IMR-90 (cell line): ENCODE results near the gene FRAS1. TPM values are rescaled to one million over a fixed set of nuclear protein-coding genes. Genes with fewer than 3 reads are reported as not detected.

Source experiments
- ATAC-seq: fragments of 200-7000 bp; cut with Tn5 transposase; 2 replicates; pipeline ENCODE4 v1.9.1; 2020; ENCODE audit warnings: low read depth, mild to moderate bottlenecking, moderate library complexity
- BruUV-seq: library from RNA; stranded (reverse); fragments of 400-500 nt; replicated peaks from 2 replicates; lab custom pipeline; 2021; lab: Mats Ljungman, UMichigan
- CTCF ChIA-PET: fragments of 300-600 bp; formaldehyde crosslinking; extraction: SDS; loops from one replicate; lab custom pipeline; 2021; ENCODE audit warnings: antibody characterized with exemption; lab: Yijun Ruan, JAX
- POLR2A ChIA-PET: fragments of 300-600 bp; sonication (Branson Sonifier 250); formaldehyde crosslinking; loops from one replicate; lab custom pipeline; 2022; ENCODE audit warnings: antibody characterized with exemption; ENCODE audit not compliant: unreplicated experiment; lab: Charles Lee
- DNase-seq: peaks from one replicate; pipeline ENCODE4 v3.0.0; 2013
- H2AFZ ChIP-seq: replicated peaks from 2 replicates; pipeline ENCODE3; 2013; ENCODE audit warnings: low read length, mild to moderate bottlenecking; ENCODE audit not compliant: poor library complexity
- H2AK5ac ChIP-seq: 2 replicates; pipeline ENCODE4 v1.6.1; 2013; ENCODE audit warnings: low read depth, low read length, inconsistent platforms
- H2AK9ac ChIP-seq: replicated peaks from 2 replicates; pipeline ENCODE3; 2013; ENCODE audit warnings: mild to moderate bottlenecking, low read depth, low read length, moderate library complexity; ENCODE audit not compliant: poor library complexity
- H2BK120ac ChIP-seq: 2 replicates; pipeline ENCODE4 v1.6.1; 2013; ENCODE audit warnings: low read depth, low read length, inconsistent platforms
- H2BK15ac ChIP-seq: 3 replicates; pipeline ENCODE4 v1.6.1; 2013; ENCODE audit warnings: low read depth, low read length, inconsistent platforms
- H2BK20ac ChIP-seq: 2 replicates; pipeline ENCODE4 v1.6.1; 2013; ENCODE audit warnings: low read depth, mild to moderate bottlenecking, inconsistent platforms, low read length, moderate library complexity
- H2BK5ac ChIP-seq: 2 replicates; pipeline ENCODE4 v1.6.1; 2013; ENCODE audit warnings: mild to moderate bottlenecking, low read depth, low read length, inconsistent platforms; ENCODE audit not compliant: poor library complexity, severe bottlenecking
- H3K14ac ChIP-seq: replicated peaks from 2 replicates; pipeline ENCODE4 v1.6.1; 2013; ENCODE audit warnings: low read depth, low read length, inconsistent platforms
- H3K18ac ChIP-seq: 2 replicates; pipeline ENCODE4 v1.6.1; 2013; ENCODE audit warnings: low read depth, low read length, control low read depth
- H3K23ac ChIP-seq: 2 replicates; pipeline ENCODE4 v1.6.1; 2013; ENCODE audit warnings: low read depth, low read length, inconsistent platforms
- H3K27ac ChIP-seq: 2 replicates; pipeline ENCODE4 v1.5.1; 2013; ENCODE audit warnings: mild to moderate bottlenecking, control low read depth, low read length; ENCODE audit not compliant: insufficient read depth
- H3K27me3 ChIP-seq: 2 replicates; pipeline ENCODE4 v1.6.1; 2013; ENCODE audit warnings: low read length; ENCODE audit not compliant: control insufficient read depth, insufficient read depth
- H3K36me3 ChIP-seq: 2 replicates; pipeline ENCODE4 v1.6.1; 2013; ENCODE audit warnings: low read length, mixed read lengths; ENCODE audit not compliant: control insufficient read depth, insufficient read depth
- H3K4ac ChIP-seq: 2 replicates; pipeline ENCODE4 v1.6.1; 2013; ENCODE audit warnings: low read depth, low read length, inconsistent platforms
- H3K4me1 ChIP-seq: 2 replicates; pipeline ENCODE4 v1.6.1; 2013; ENCODE audit warnings: low read length, mixed read lengths; ENCODE audit not compliant: control insufficient read depth, insufficient read depth
- H3K4me2 ChIP-seq: 2 replicates; pipeline ENCODE4 v1.6.1; 2013; ENCODE audit warnings: low read depth, mild to moderate bottlenecking, control low read depth, low read length, moderate library complexity
- H3K4me3 ChIP-seq: 2 replicates; pipeline ENCODE4 v1.5.1; 2013; ENCODE audit warnings: low read depth, mild to moderate bottlenecking, control low read depth, low read length, moderate library complexity; ENCODE audit not compliant: insufficient read depth
- H3K56ac ChIP-seq: 2 replicates; pipeline ENCODE4 v1.6.1; 2013; ENCODE audit warnings: low read length, inconsistent platforms; ENCODE audit not compliant: insufficient read depth; ENCODE audit errors: extremely low read depth
- H3K79me1 ChIP-seq, 2 experiments: 2 replicates each; pipeline ENCODE4 v1.6.1; 2013; ENCODE audit warnings: low read length in 2 of 2, inconsistent platforms in 1 of 2, low read depth in 1 of 2
- H3K9ac ChIP-seq: 2 replicates; pipeline ENCODE4 v1.6.1; 2013; ENCODE audit warnings: low read depth, low read length, control low read depth
- H3K9me1 ChIP-seq: 2 replicates; pipeline ENCODE4 v1.6.1; 2013; ENCODE audit warnings: low read length, inconsistent platforms; ENCODE audit not compliant: insufficient read depth
- H3K9me3 ChIP-seq: 2 replicates; pipeline ENCODE4 v1.6.1; 2013; ENCODE audit warnings: low read length; ENCODE audit not compliant: control insufficient read depth, insufficient read depth
- H4K20me1 ChIP-seq: 2 replicates; pipeline ENCODE4 v1.6.1; 2013; ENCODE audit warnings: low read length, inconsistent platforms; ENCODE audit not compliant: insufficient read depth
- H4K5ac ChIP-seq: 2 replicates; pipeline ENCODE4 v1.6.1; 2013; ENCODE audit warnings: mild to moderate bottlenecking, low read depth, low read length, control low read depth
- H4K8ac ChIP-seq, 2 experiments: 2 replicates each; pipeline ENCODE4 v1.6.1; 2013; ENCODE audit warnings: low read depth in 2 of 2, low read length in 2 of 2, control low read depth in 1 of 2, inconsistent platforms in 1 of 2
- H4K91ac ChIP-seq: 2 replicates; pipeline ENCODE4 v1.6.1; 2013; ENCODE audit warnings: low read depth, low read length, inconsistent platforms; ENCODE audit not compliant: insufficient read depth
- CEBPB ChIP-seq: IDR thresholded peaks from 2 replicates; pipeline ENCODE4 v1.6.1; 2012; ENCODE audit warnings: low read depth, low read length, improper control_type of control experiment
- RAD21 ChIP-seq: IDR thresholded peaks from 2 replicates; pipeline ENCODE4 v1.6.1; 2012; ENCODE audit warnings: low read length, improper control_type of control experiment
- SMC3 ChIP-seq: fragments of 150-350 bp; IDR thresholded peaks from 2 replicates; pipeline ENCODE4 v1.6.1; 2016; ENCODE audit warnings: low read depth, mild to moderate bottlenecking, antibody characterized with exemption, low read length, moderate library complexity
- USF2 ChIP-seq: fragments of 150-350 bp; IDR thresholded peaks from 2 replicates; pipeline ENCODE4 v1.6.1; 2017; ENCODE audit warnings: mild to moderate bottlenecking, antibody characterized with exemption, low read length, low read depth
- WGBS, 2 experiments: methylation state at CpG; one replicate each; pipeline versions ENCODE4 v1.1.5 to v1.1.7; 2013; ENCODE audit warnings: missing lambda C conversion rate in 2 of 2; ENCODE audit not compliant: insufficient read length in 1 of 2; ENCODE audit errors: extremely low coverage in 2 of 2; 5-methylcytosine and 5-hydroxymethylcytosine counted together
- dilution Hi-C: fragments of 300-500 bp; cut with HindIII; formaldehyde crosslinking; loops from one replicate; pipeline ENCODE4 v1.14.3; 2018; ENCODE audit warnings: low sequenced_read_pairs; ENCODE audit not compliant: unreplicated experiment
- in situ Hi-C: fragments of 300-500 bp; cut with MboI; formaldehyde crosslinking; loops from 3 replicates; pipeline ENCODE4 v1.14.3; 2019; ENCODE audit warnings: low sequenced_read_pairs, inconsistent platforms, mixed read lengths
- intact Hi-C: fragments of 100-400 bp; cut with micrococcal nuclease; formaldehyde crosslinking; loops from 2 replicates; pipeline ENCODE4 v1.10.0; 2022
- polyA plus RNA-seq, 3 experiments: library from polyadenylated mRNA; depleted of rRNA; stranded (reverse); fragments of >200 nt; gene quantifications; 2 replicates each; pipeline ENCODE4 v1.2.3, GENCODE V29; 2012; ENCODE audit warnings: low replicate concordance in 1 of 3
- total RNA-seq: library from RNA; depleted of rRNA; stranded (reverse); fragments of >200 nt; gene quantifications from 2 replicates; pipeline ENCODE4 v1.2.3, GENCODE V29; 2012

Gene FRAS1
- total and polyA plus RNA-seq, 2 of the 4 experiments (the other 2 are of a cell fraction) = under 0.01 to 0.03 TPM

DNA sequence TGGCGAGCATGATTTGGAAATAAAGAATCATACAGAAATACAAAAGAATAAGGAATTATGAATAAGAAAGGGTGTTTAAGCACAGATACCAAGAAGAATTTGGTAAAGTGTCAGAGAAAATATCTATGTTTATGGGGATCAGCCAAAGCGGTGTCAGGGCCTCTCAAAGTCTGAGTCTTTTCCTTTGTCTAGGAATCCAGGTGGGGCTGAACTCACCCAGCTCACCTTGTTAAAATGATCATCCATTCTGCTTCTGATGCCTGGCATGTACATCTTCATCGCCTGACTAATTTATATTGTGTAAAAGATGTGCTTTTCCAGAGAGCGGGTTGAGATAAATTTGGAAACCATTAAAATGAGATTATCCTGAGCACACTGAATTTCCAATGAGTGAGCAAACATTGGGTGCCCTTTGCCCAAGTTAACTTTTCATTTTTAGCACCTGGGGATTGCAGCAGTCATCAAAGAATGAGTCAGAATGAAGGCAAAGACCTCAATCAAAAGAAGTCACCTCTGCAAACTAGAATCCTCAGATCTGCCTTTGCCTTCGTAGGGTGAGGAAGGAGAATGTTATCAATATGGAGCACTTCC, 352.6 kb downstream of the FRAS1 start:
- Histone ChIP-seq H3K9me1 (no peaks in the 10 kb centered on the region), H3K27me3 (no peaks in the 10 kb centered on the region), H2AK5ac (no peak overlapping the region), H3K79me1 (no peaks in the 10 kb centered on the region), H3K14ac (no peak overlapping the region), H3K56ac (no peak overlapping the region), H3K27ac (no peak overlapping the region), H3K4me3 (no peak overlapping the region), H4K5ac (no peak overlapping the region), H2BK5ac (no peak overlapping the region), H3K23ac (no peak overlapping the region), H4K8ac (no peak overlapping the region), H2AFZ (no peak overlapping the region), H4K91ac (no peak overlapping the region), H3K4me1 (no peaks in the 10 kb centered on the region), H3K4ac (no peak overlapping the region), H3K9ac (no peak overlapping the region), H3K36me3 (no peaks in the 10 kb centered on the region), H3K9me3 (no peaks in the 10 kb centered on the region), H2AK9ac (no peak overlapping the region), H2BK20ac (no peak overlapping the region), H4K20me1 (no peaks in the 10 kb centered on the region), H3K4me2 (no peak overlapping the region), H2BK120ac (no peak overlapping the region), H2BK15ac (no peak overlapping the region), H3K18ac (no peak overlapping the region)
- ATAC-seq = no peak
- WGBS, 2 experiments = 100% methylated on average over 1 of the region's 5 CpGs; no CpG with 5 or more reads in 1 of the 2 experiments
- intact Hi-C loops = no loop called here
- TF ChIP-seq USF2 = no peak
- TF ChIP-seq CEBPB = no peak
- TF ChIP-seq SMC3 = no peak
- TF ChIP-seq RAD21 = no peak
- in situ Hi-C loops = no loop called here
- dilution Hi-C loops = no loop called here
- no peak for DNase-seq
- BruUV-seq = no TSS peak
- POLR2A ChIA-PET = no interaction called here
- CTCF ChIA-PET = no interaction called here
